Urinary bladder (tissue), 4 donors: ENCODE measurements around the gene TMEM62. TPM values are rescaled to one million over a fixed set of nuclear protein-coding genes. Genes with fewer than 3 reads are reported as not detected.
"Not testable (repeated sequence)": the region's sequence is repeated elsewhere in the genome, so short reads cannot be mapped to it uniquely, and the experiment has no call there.

Experiments used
- DNase-seq: peaks from one replicate; pipeline ENCODE4 v3.0.0-alpha.2; 2015; ENCODE audit errors: extremely low spot score
- H3K27ac ChIP-seq: one replicate; pipeline ENCODE4 v1.5.1; 2013; ENCODE audit warnings: low read depth, mild to moderate bottlenecking, moderate library complexity
- H3K36me3 ChIP-seq: one replicate; pipeline ENCODE4 v1.6.1; 2013; ENCODE audit warnings: mild to moderate bottlenecking, moderate library complexity; ENCODE audit not compliant: insufficient read depth
- H3K4me1 ChIP-seq: one replicate; pipeline ENCODE4 v1.6.1; 2013; ENCODE audit warnings: mild to moderate bottlenecking, moderate library complexity; ENCODE audit not compliant: insufficient read depth
- H3K4me3 ChIP-seq: one replicate; pipeline ENCODE4 v1.5.1; 2013; ENCODE audit warnings: low read depth, low read length
- WGBS: extraction: QIAGEN DNeasy Blood & Tissue Kit; methylation state at CpG from one replicate; pipeline ENCODE4 v1.1.7; 2013; 5-methylcytosine and 5-hydroxymethylcytosine counted together
- polyA plus RNA-seq: library from polyadenylated mRNA; stranded (reverse); fragments of 200-250 nt; gene quantifications from one replicate; pipeline ENCODE4 v1.2.3, GENCODE V29; 2013
- total RNA-seq: library from RNA; depleted of rRNA; stranded (reverse); fragments of >200 nt; gene quantifications from one replicate; pipeline ENCODE4 v1.2.3, GENCODE V29; 2014
- donor health status: healthy with polysubstance abuse.
- donor health status: healthy.

TMEM62 gene
- total and polyA plus RNA-seq, 2 donors, result 12.7 to 22.6 TPM

DNA sequence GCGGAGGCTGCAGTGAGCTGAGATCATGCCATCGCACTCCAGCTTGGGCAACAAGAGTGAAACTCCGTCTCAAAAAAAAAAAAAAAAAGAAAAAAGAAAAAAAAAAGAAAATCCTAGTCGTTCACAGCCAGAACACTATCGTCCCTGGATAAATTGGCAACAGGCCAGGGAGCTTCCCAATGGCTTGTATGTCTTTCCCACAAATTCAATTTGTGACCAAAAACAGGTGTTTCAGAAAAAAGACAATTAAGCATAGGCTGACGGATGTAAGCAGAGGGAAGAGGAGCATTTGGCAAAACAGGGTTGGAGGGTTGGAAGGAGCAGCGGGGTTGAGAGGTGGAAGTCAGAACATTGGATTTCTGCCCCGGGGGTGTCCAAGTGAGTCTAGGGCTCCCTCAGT lies 78.9 kb downstream of the TMEM62 start:
- no peaks in the 10 kb centered on the region for H3K36me3 ChIP-seq
- no peak overlapping the region for H3K4me3 ChIP-seq
- H3K4me1 ChIP-seq, result no peaks in the 10 kb centered on the region
- WGBS, result 66% methylated on average over 8 of the region's 8 CpGs
- DNase-seq, result no peak
- H3K27ac ChIP-seq, result no peak overlapping the region

DNA sequence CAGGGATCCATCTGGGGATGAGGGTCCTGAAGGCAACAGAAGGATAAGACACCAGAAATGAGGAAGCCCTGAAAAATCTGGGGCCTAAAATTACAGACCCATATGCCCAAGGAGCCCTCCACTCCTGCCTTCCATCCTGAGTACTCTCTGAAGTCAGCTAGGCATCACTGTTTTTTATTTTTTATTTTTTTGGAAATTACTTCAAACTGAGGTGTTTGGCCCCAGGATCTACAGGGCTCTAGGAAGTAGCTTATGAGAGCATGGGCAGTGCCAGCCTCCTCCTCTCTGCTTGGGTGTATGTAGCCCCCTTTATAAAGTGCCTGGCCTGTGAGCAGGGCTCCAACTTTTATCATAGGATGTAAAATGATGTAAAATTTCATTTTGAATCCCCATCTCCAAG lies 79.6 kb downstream of the TMEM62 start:
- Histone ChIP-seq H3K4me3 (no peak overlapping the region), H3K27ac (no peak overlapping the region), H3K4me1 (no peaks in the 10 kb centered on the region), H3K36me3 (no peaks in the 10 kb centered on the region)
- no peak for DNase-seq

DNA sequence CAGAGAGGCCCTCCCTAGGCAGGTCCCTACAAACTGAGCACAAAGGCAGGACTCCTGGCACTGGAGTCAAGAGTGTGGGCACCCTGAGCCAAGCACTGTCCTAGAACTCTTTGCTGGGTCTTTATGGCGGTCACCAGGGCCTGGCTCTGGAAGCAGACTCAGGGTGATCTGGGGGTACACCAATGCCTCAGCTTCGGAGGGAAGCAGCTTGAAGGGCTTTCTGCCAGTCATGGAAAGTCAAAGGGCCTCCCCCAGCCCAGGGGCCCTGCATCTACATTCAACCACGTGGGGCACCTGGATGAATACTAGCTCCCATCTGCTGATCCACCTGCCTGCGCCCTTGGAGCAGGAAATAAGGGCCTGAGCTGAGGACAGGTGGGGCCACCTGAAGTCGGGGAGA lies 80.1 kb downstream of the TMEM62 start:
- H3K4me1 ChIP-seq, result no peaks in the 10 kb centered on the region
- no peak overlapping the region for H3K4me3 ChIP-seq
- H3K36me3 ChIP-seq, result no peaks in the 10 kb centered on the region
- no peak overlapping the region for H3K27ac ChIP-seq
- no peak for DNase-seq
- 82% methylated on average over 5 of the region's 5 CpGs for whole genome bisulfite sequencing

DNA sequence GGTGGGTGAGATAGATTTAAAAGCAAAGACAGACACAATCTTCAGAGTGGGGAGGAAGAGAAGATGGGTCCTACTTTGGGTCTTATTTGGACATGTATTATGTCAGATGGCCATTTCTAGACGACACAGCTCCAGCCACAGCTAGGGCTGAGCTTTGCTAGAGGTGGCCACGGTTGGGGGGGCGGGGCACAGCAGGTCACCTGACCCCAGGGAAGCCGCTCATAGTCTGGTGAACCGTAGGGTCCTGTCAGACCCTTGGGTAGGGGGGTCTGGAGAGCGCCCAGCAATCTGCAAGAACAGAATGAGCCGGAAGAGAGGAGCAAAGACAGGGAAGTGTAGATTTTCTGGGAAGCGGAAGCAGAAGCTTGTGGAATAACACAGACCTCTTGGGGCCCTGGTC lies 80.8 kb downstream of the TMEM62 start:
- 65% methylated on average over 8 of the region's 8 CpGs for WGBS
- Histone ChIP-seq H3K4me3 (no peak overlapping the region), H3K27ac (no peak overlapping the region), H3K4me1 (no peaks in the 10 kb centered on the region), H3K36me3 (no peaks in the 10 kb centered on the region)
- no peak for DNase-seq

DNA sequence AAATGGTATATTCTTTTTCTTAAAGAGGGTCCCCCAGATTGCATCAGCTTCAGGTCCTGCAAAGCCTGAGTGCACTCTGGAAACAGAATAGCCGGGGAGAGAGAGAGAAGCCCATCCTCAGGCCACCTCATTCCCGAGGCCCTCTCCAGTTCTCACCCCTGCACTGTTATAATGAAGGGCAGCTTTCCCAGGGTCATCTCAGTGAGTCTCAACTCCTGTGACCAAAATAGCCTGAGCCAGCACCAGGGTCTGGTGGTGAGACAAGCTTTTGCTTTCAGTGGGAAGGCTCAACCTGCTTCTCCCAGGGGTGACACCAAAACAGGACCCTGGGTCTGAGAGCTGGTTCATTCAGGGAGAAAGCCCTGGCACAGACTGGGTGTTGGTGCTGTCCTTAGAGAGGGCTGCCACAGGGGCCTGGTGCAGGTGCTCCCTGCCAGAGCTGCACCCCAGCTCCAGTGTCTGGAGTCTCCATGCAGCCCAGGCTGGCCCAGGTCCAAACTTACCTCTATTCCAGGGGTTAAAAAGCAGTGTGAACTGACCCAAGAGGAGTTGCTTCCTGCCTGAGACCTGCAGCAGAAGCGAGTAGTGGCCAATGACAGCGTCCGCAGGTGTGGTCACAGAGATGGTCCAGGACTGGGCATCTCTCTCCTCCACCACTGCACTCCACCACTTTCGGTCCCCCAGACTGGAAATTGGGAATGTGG lies 81.4 kb downstream of the TMEM62 start:
- H3K36me3 ChIP-seq, result no peaks in the 10 kb centered on the region
- DNase-seq, result no peak
- H3K4me1 ChIP-seq, result no peaks in the 10 kb centered on the region
- H3K4me3 ChIP-seq, result no peak overlapping the region
- WGBS, result 86% methylated on average over 6 of the region's 6 CpGs
- H3K27ac ChIP-seq, result no peak overlapping the region

DNA sequence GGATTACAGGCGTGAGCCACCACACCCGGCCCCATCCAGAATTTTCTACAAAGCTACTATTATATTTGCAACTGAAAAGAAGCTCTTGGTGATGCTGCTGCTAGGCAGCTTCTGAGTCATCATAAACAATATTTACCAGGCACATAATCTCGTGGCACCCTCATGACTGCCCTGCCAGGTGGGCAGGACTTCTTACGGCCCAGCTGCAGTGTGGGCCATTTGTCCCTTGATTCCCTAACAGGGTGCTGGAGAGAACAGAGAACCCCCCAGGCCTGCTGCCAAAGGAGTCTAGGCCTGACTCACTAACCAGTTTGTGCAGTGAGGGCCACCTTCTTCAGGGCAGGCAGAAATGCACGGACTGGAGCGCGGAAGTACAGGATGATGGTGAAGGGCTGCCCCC lies 82.6 kb downstream of the TMEM62 start:
- no peak overlapping the region for H3K4me3 ChIP-seq
- no peak overlapping the region for H3K27ac ChIP-seq
- H3K4me1 ChIP-seq, result no peaks in the 10 kb centered on the region
- DNase-seq, result no peak
- no peaks in the 10 kb centered on the region for H3K36me3 ChIP-seq
- 77% methylated on average over 7 of the region's 7 CpGs for WGBS

DNA sequence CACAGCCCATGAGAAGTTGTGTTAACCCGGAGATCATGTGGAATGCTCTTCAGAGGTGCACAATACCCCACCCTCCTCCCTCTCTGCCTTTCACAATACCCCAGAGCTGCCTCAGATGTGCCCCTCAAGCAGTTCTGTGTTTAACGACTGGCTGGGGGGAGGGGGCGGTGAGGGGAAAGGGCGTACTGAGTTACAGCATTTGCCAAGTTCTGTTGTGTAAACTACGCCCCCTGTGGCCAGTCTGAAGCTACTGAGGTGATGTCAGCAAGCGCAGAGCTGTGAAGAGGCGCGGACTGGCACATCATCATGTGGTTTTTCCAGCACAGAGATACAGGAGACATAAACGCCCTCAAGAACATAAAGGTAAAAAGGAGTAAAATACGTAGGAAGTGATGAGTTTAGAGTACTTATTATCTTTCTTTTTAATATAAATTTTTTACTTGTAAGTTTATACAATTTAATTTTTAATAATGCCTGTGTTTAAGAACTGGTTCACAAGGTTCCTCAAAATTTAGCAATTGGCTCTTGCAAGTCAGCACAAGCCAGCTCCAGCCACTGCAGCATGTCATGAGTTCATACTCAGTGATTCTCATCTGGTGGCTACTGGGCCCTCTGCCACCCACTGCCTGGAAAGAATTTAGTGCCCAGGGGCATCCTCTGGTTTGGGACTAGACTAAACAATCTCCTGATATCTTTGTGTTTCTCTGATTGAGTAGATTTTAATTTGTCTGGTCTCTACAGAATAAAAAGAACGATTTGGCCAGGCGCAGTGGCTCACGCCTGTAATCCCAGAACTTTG lies 85.7 kb downstream of the TMEM62 start:
- H3K27ac ChIP-seq, result no peak overlapping the region
- H3K36me3 ChIP-seq, result no peaks in the 10 kb centered on the region
- no peak overlapping the region for H3K4me3 ChIP-seq
- no peak for DNase-seq
- 40% methylated on average over 13 of the region's 13 CpGs for WGBS
- H3K4me1 ChIP-seq, result no peaks in the 10 kb centered on the region

DNA sequence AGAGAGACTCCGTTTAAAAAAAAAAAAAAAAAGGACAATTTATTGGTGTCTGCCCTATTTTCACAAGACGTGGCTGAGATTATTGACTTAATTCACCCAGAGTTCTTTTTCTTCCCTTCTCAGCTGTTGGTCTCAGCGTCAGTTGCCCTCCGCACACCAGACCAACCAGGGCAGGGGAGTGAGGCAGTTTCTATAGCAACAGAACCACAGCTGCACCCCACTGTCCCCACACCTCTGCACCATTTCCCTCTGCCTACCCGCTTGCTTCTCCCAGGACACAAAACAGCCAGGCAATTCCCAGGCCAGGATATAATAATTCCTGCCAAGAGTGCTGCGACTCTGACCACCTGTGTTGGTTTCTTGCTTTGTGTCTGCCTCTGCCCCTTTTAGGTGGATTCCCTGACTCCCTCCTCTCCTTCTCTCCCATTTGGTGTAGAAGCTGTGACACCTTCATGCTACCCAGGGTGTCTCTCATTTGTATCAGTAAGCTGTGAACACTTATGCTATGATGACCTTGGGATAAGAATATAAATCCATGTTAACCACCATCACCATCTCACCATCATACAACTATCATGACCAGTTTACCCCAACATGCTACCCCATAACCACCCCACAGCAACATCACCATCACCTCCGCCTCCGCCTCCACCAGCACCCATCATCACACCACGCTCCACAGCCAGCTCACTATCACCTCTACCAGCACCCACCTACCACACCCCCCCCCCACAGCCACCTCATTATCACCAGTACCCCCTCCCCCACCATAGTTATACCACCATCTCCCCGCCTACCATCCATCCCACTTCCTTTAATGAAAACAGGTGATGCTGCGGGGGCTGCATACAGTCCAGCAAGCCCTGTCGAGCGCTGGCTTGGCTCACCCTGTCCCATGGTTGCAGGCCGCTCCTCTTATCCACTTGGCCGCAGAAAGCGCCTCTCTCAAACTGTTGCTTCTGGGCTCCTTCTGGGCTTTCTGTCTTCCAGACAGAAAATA lies 86.8 kb downstream of the TMEM62 start:
- 87% methylated on average over 16 of the region's 16 CpGs for WGBS
- no peak for DNase-seq
- Histone ChIP-seq H3K27ac (no peak overlapping the region), H3K4me1 (no peaks in the 10 kb centered on the region), H3K36me3 (no peaks in the 10 kb centered on the region), H3K4me3 (no peak overlapping the region)

DNA sequence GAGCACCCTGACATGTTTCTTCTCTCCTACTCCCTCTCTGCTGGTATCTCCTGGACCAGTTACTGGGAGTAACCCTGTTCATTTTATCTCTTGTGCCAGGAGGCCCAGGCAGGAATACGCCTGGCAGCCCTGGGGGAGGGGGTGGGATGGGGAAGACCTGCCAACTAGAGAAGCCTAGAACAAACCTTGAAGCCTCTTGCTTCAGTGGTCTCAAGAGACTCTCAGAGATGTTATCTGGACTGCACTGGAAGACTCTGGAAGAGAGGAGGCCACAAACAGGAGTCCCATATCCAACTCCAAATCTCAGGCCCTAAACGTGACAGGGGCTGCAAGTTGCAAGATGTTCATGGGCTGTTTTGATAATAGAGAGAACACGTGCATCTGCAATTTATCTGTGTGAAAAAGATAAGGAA lies 87.6 kb downstream of the TMEM62 start, which contains the start of gene EPB42:
Gene EPB42, minus strand, starts transcription at position 28 of the 413 bp plus-strand sequence. CDS start 193 bp downstream, outside the sequence.
- 59% methylated on average over 3 of the region's 3 CpGs for WGBS
- Histone ChIP-seq H3K27ac (no peak within 1 kb of the TSS), H3K36me3 (no peaks in the 10 kb centered on the region)

DNA sequence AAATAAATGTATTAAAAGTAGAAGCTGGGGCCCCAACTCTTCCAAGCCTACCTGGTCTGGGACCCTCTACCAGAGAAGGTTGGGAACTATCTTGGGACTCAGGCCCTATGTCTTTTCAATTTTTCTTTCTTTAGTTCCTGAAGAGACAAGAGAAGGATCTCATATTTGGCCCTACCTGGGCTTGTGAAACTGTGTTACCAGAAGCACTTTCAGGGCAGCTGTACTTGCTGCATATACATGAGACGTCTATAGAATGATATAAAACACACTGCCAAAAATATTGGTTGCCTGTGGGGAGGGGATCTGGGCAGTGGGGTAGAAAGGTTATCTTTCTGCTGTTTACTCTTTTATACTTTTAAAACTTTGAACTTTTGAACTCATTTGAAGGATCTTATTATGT lies 88.0 kb downstream of the TMEM62 start:
- 55% methylated on average over 1 of the region's 1 CpG for WGBS

More for the DNA sequence above, 87.6 kb downstream of the TMEM62 start, which contains the start of gene EPB42:
- no peak for DNase-seq
- H3K4me1 ChIP-seq, result no peaks in the 10 kb centered on the region
- H3K4me3 ChIP-seq, result no peak within 1 kb of the TSS

DNA sequence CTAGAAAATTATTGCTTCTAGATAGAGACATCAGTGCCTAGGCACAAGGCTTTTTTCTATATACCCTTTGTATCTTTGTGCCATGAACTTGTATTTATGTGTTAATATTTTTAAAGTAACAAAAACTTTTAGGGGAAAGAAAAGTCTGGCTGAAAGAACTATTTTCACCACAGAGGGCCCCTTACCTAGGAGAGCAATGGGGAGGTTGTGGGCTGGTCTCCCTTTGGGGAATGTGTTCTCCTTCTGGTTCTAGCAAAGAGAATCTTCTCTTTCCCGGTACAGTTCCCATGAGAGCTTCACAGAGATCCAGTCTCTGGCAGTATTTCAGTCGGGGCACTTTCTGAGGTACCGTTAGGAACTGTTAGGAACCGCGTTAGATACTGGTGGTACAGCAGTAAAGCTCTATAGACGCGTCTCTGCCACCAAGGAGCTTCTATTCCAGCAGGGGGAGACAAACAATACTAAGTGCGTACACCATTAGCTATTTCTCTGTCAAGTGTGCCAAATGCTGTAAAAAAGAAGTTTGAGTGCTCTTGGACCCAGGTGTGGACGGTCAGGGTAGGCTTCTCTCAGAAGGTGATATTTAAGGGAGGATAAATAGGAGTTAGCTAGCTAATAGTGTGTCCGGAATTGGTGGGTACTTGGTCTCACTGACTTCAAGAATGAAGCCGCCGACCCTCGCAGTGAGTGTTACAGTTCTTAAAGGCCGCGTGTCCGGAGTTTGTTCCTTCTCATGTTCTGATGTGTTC lies 92.0 kb downstream of the TMEM62 start:
- H3K36me3 ChIP-seq, result no peaks in the 10 kb centered on the region
- WGBS, result 49% methylated on average over 16 of the region's 16 CpGs
- H3K27ac ChIP-seq, result no peak overlapping the region
- H3K4me3 ChIP-seq, result no peak overlapping the region
- no peak for DNase-seq
- no peaks in the 10 kb centered on the region for H3K4me1 ChIP-seq

More for the DNA sequence above, 88.0 kb downstream of the TMEM62 start:
- H3K4me1 ChIP-seq, result no peaks in the 10 kb centered on the region
- no peak overlapping the region for H3K4me3 ChIP-seq
- no peak for DNase-seq
- no peaks in the 10 kb centered on the region for H3K36me3 ChIP-seq
- H3K27ac ChIP-seq, result no peak overlapping the region

DNA sequence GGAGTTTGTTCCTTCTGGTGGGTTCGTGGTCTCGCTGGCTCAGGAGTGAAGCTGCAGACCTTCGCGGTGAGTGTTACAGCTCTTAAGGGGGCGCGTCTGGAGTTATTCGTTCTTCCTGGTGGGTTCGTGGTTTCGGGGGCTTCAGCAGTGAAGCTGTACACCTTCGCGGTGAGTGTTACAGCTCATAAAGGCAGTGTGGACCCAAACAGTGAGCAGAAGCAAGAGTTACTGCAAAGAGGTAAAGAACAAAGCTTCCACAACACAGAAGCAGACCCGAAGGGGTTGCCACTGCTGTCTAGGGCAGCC lies 92.5 kb downstream of the TMEM62 start:
- not testable (repeated sequence) for H3K36me3 ChIP-seq, H3K4me3 ChIP-seq, H3K4me1 ChIP-seq, H3K27ac ChIP-seq, DNase-seq
- WGBS, result 88% methylated on average over 12 of the region's 12 CpGs
